Ishikawa (cell line): ENCODE measurements around the gene IL21R.

ENCODE experiments used
- CEBPB ChIP-seq: IDR thresholded peaks from 2 replicates; pipeline ENCODE4 v1.6.1; 2012
- CREB1 ChIP-seq: IDR thresholded peaks from 2 replicates; pipeline ENCODE4 v1.6.1; 2012; ENCODE audit warnings: low read depth
- EGR1 ChIP-seq: IDR thresholded peaks from 2 replicates; pipeline ENCODE4 v1.6.1; 2012
- EP300 ChIP-seq: IDR thresholded peaks from 2 replicates; pipeline ENCODE4 v1.6.1; 2012; ENCODE audit warnings: borderline replicate concordance
- FOXM1 ChIP-seq: IDR thresholded peaks from 2 replicates; pipeline ENCODE4 v1.6.1; 2012; ENCODE audit warnings: low read depth, borderline replicate concordance
- MAX ChIP-seq: IDR thresholded peaks from 2 replicates; pipeline ENCODE4 v1.6.1; 2012
- NFIC ChIP-seq: IDR thresholded peaks from 2 replicates; pipeline ENCODE4 v1.6.1; 2012
- RAD21 ChIP-seq: IDR thresholded peaks from 2 replicates; pipeline ENCODE4 v1.6.1; 2012; ENCODE audit warnings: low read depth
- REST ChIP-seq: IDR thresholded peaks from 2 replicates; pipeline ENCODE4 v1.6.1; 2012; ENCODE audit warnings: low read depth, mild to moderate bottlenecking
- TAF1 ChIP-seq: IDR thresholded peaks from 2 replicates; pipeline ENCODE4 v1.6.1; 2012; ENCODE audit warnings: low read depth, mild to moderate bottlenecking
- TCF12 ChIP-seq: IDR thresholded peaks from 2 replicates; pipeline ENCODE4 v1.6.1; 2012; ENCODE audit warnings: low read depth
- TEAD4 ChIP-seq: IDR thresholded peaks from 2 replicates; pipeline ENCODE4 v1.6.1; 2012
- USF1 ChIP-seq: IDR thresholded peaks from 2 replicates; pipeline ENCODE4 v1.6.1; 2012
- YY1 ChIP-seq: IDR thresholded peaks from 2 replicates; pipeline ENCODE4 v1.6.1; 2012; ENCODE audit warnings: low read depth
- ZBTB7A ChIP-seq: IDR thresholded peaks from 2 replicates; pipeline ENCODE4 v1.6.1; 2012; ENCODE audit warnings: low read depth

IL21R gene

GRCh38 chr16:27404163-27404823 is 2.3 kb downstream of the IL21R start:
- no peak for TF ChIP-seq EP300
- TF ChIP-seq USF1, result no peak
- TF ChIP-seq TEAD4, result no peak
- no peak for TF ChIP-seq YY1
- TF ChIP-seq CEBPB, result no peak
- TF ChIP-seq NFIC, result no peak

- TF ChIP-seq NFIC (no peak), REST (no peak), MAX (no peak), CREB1 (no peak), USF1 (no peak), FOXM1 (no peak)
Observed at GRCh38 chr16:27405546-27406451, 3.8 kb downstream of the IL21R start.

- TF ChIP-seq TEAD4, result no peak
- TF ChIP-seq CREB1, result no peak
- no peak for TF ChIP-seq CEBPB
- no peak for TF ChIP-seq RAD21
- no peak for TF ChIP-seq EGR1
- TF ChIP-seq MAX, result no peak
- TF ChIP-seq ZBTB7A, result no peak
- TF ChIP-seq FOXM1, result no peak
- TF ChIP-seq REST, result no peak
- no peak for TF ChIP-seq YY1
- TF ChIP-seq EP300, result no peak
- no peak for TF ChIP-seq TCF12
Observed at GRCh38 chr16:27406511-27407128, 4.6 kb downstream of the IL21R start.

- TF ChIP-seq EGR1 (no peak), TCF12 (no peak), USF1 (no peak), CEBPB (no peak), NFIC (no peak), CREB1 (no peak), REST (no peak), TAF1 (no peak), YY1 (no peak), FOXM1 (no peak), RAD21 (no peak), MAX (no peak), EP300 (no peak), ZBTB7A (no peak), TEAD4 (no peak)
Observed at GRCh38 chr16:27407133-27407532, 5.2 kb downstream of the IL21R start.
